ENCODE measurements around the gene METTL9.

DNA sequence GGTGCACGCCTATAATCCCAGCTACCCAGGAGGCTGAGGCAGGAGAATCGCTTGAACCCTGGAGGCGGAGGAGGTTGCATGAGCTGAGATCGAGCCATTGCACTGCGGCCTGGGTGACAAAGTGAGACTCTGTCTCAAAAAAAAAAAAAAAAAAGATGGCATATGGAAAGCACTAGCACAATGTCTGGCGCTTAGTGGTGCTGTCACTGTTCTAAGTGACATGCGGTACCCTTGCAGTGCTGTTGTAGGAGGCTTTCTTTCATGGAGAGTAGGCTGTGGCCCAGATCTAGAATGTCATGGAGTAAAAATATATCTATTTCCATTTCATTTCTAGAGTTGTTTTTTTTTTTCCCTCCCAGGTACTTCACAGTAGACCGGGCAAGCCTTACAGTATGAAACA is 14.6 kb upstream of the METTL9 start:
- TF ChIP-seq, protein P1, sequence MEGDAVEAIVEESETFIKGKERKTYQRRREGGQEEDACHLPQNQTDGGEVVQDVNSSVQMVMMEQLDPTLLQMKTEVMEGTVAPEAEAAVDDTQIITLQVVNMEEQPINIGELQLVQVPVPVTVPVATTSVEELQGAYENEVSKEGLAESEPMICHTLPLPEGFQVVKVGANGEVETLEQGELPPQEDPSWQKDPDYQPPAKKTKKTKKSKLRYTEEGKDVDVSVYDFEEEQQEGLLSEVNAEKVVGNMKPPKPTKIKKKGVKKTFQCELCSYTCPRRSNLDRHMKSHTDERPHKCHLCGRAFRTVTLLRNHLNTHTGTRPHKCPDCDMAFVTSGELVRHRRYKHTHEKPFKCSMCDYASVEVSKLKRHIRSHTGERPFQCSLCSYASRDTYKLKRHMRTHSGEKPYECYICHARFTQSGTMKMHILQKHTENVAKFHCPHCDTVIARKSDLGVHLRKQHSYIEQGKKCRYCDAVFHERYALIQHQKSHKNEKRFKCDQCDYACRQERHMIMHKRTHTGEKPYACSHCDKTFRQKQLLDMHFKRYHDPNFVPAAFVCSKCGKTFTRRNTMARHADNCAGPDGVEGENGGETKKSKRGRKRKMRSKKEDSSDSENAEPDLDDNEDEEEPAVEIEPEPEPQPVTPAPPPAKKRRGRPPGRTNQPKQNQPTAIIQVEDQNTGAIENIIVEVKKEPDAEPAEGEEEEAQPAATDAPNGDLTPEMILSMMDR (conservative IDR thresholded peaks at IDR 0.05; ENCODE audit: low read length): no peak
- no peak for TF ChIP-seq EZH2phosphoT487 (IDR thresholded peaks at IDR 0.05; ENCODE audit: borderline replicate concordance, low read depth, low read length)
